Spleen (tissue), 11 donors: ENCODE results near the gene GPNMB. TPM values are rescaled to one million over a fixed set of nuclear protein-coding genes. Genes with fewer than 3 reads are reported as not detected.
A peak's percentile ranks its signal among the peaks of the same experiment; 100 is the strongest.

Experiments
- DNase-seq: peaks from one replicate; pipeline ENCODE4 v3.0.0-alpha.2; 2020
- H3K27ac ChIP-seq, 8 donors: fragments of 200-600 bp; sonication (generic) in 7 of 8; 1 replicate in 4 of 8; 2 replicates in 4 of 8; pipeline versions ENCODE4 v1.5.0 to v1.8.0; 2016 to 2021; ENCODE audit warnings: inconsistent platforms in 4 of 8, mild to moderate bottlenecking in 4 of 8, moderate library complexity in 1 of 8
- H3K27me3 ChIP-seq, 7 donors: fragments of 200-600 bp; sonication (generic) in 6 of 7; replicated peaks in 1 of 7; 1 replicate in 4 of 7; 2 replicates in 3 of 7; pipeline versions ENCODE4 v1.5.0 to v1.8.0; 2016 to 2021; ENCODE audit warnings: inconsistent platforms in 3 of 7, mild to moderate bottlenecking in 1 of 7
- H3K36me3 ChIP-seq, 6 donors: fragments of 200-600 bp; sonication (generic) in 5 of 6; 1 replicate in 4 of 6; 2 replicates in 2 of 6; pipeline versions ENCODE4 v1.5.0 to v1.8.0; 2016 to 2021; ENCODE audit warnings: inconsistent platforms in 2 of 6
- H3K4me1 ChIP-seq, 6 donors: fragments of 200-600 bp; sonication (generic) in 5 of 6; 1 replicate in 3 of 6; 2 replicates in 3 of 6; pipeline versions ENCODE4 v1.5.0 to v1.8.0; 2016 to 2021; ENCODE audit warnings: inconsistent platforms in 3 of 6
- H3K4me3 ChIP-seq, 8 donors: fragments of 200-600 bp; sonication (generic) in 7 of 8; 1 replicate in 4 of 8; 2 replicates in 4 of 8; pipeline versions ENCODE4 v1.5.0 to v1.8.0; 2016 to 2021; ENCODE audit warnings: inconsistent platforms in 4 of 8, mild to moderate bottlenecking in 4 of 8, moderate library complexity in 2 of 8
- H3K9me3 ChIP-seq, 8 donors: fragments of 200-600 bp; sonication (generic) in 7 of 8; 1 replicate in 4 of 8; 2 replicates in 4 of 8; pipeline versions ENCODE4 v1.5.0 to v1.8.0; 2016 to 2021; ENCODE audit warnings: inconsistent platforms in 4 of 8
- CTCF ChIP-seq, 11 experiments: fragments of 200-600 bp in 7 of 11; fragments of 450-650 bp in 4 of 11; sonication (generic) in 4 of 11; IDR thresholded peaks in 8 of 11; conservative IDR thresholded peaks in 3 of 11; 1 replicate in 7 of 11; 2 replicates in 4 of 11; pipeline versions ENCODE4 v1.4.0 to v1.8.0; 2016 to 2021; ENCODE audit warnings: antibody characterized with exemption in 11 of 11, inconsistent platforms in 4 of 11, mild to moderate bottlenecking in 1 of 11
- POLR2A ChIP-seq, 3 donors: fragments of 450-650 bp; IDR thresholded peaks; one replicate each; pipeline ENCODE4 v1.5.1; 2017; ENCODE audit warnings: antibody characterized with exemption in 3 of 3, mild to moderate bottlenecking in 1 of 3
- POLR2AphosphoS5 ChIP-seq, 3 donors: sonication (generic); formaldehyde crosslinking; IDR thresholded peaks; one replicate each; pipeline ENCODE4 v1.5.1; 2017; ENCODE audit warnings: antibody characterized with exemption in 3 of 3
- WGBS, 5 donors: extraction: QIAGEN DNeasy Blood & Tissue Kit in 3 of 5; methylation state at CpG; one replicate each; pipeline versions ENCODE4 v1.1.5 to v1.1.7; 2013 to 2018; 5-methylcytosine and 5-hydroxymethylcytosine counted together
- intact Hi-C: fragments of 100-400 bp; cut with DNase I; formaldehyde crosslinking; loops from one replicate; pipeline ENCODE4 v1.15.0; 2023; ENCODE audit warnings: low total_unique reads
- polyA plus RNA-seq, 3 donors: library from polyadenylated mRNA; stranded (reverse); fragments of 200-250 nt; gene quantifications; one replicate each; pipeline ENCODE4 v1.2.1, GENCODE V29; 2013
- total RNA-seq, 7 donors: library from RNA; depleted of rRNA in 3 of 7; stranded (reverse); fragments of >200 nt in 3 of 7; fragmentation: NEBNext Ultra II Directional in 4 of 7; extraction: Animal tissue kit (Norgen Biotek cat#: 25700) in 4 of 7; gene quantifications; one replicate each; pipeline versions ENCODE4 v1.1.0 to v1.2.1, GENCODE V29; 2016 to 2021
- donor health status: healthy with polysubstance abuse.
- donor health status: DM: no; HTN: no; CAD: no; lungs with moderate emphysema.
- donor health status: DM: no; HTN: no; CAD: no.
- donor health status: Bipolar disorder and iron deficiency.
- donor health status: healthy.
- donor health status: DM: no; HTN: no; CAD: no.
- donor health status: DM: yes; HTN: yes; CAD: no.

Gene GPNMB
- total and polyA plus RNA-seq, 10 donors = 8.8 to 64.8 (median 28.9) TPM

GRCh38 chr7:23239698-23240097 lies 6.9 kb upstream of the GPNMB start:
- H3K9me3 ChIP-seq = no peaks in the 10 kb centered on the region
- H3K4me1 ChIP-seq = peaks cover 0 to 3% (median 0%) of the 10 kb centered on the region in 6 donors
- no peak for TF ChIP-seq CTCF (IDR thresholded peaks at IDR 0.05 in 8 of 11, conservative IDR thresholded peaks at IDR 0.05 in 3 of 11)
- no peak for TF ChIP-seq POLR2A (IDR thresholded peaks at IDR 0.05)
- no peak for TF ChIP-seq POLR2AphosphoS5 (IDR thresholded peaks at IDR 0.05)
- H3K4me3 ChIP-seq = no peak overlapping the region
- WGBS, 5 donors = 80 to 94% (median 83%) methylated on average over 5 of the region's 5 CpGs
- intact Hi-C loops = no loop called here
- H3K27me3 ChIP-seq = no peaks in the 10 kb centered on the region
- no peak for DNase-seq
- no peaks in the 10 kb centered on the region for H3K36me3 ChIP-seq
- no peak overlapping the region for H3K27ac ChIP-seq

- Histone ChIP-seq H3K36me3 (no peaks in the 10 kb centered on the region), H3K4me1 (peaks cover 0 to 7% (median 2%) of the 10 kb centered on the region in 6 donors), H3K9me3 (no peaks in the 10 kb centered on the region), H3K27ac (no peak overlapping the region), H3K27me3 (peaks cover 0 to 10% (median 6%) of the 10 kb centered on the region in 7 donors), H3K4me3 (no peak overlapping the region)
- WGBS, 5 donors = 47 to 71% (median 62%) methylated on average over 3 of the region's 3 CpGs
- intact Hi-C loops = no loop called here
- no peak for DNase-seq
- TF ChIP-seq CTCF (IDR thresholded peaks at IDR 0.05 in 8 of 11, conservative IDR thresholded peaks at IDR 0.05 in 3 of 11) (no peak), POLR2A (IDR thresholded peaks at IDR 0.05) (no peak), POLR2AphosphoS5 (IDR thresholded peaks at IDR 0.05) (no peak)
Measured at GRCh38 chr7:23242321-23242720, 4.3 kb upstream of the GPNMB start.

- Histone ChIP-seq H3K36me3 (no peaks in the 10 kb centered on the region), H3K27ac (no peak overlapping the region), H3K4me3 (no peak overlapping the region), H3K9me3 (no peaks in the 10 kb centered on the region), H3K27me3 (peaks cover 0 to 16% (median 10%) of the 10 kb centered on the region in 7 donors), H3K4me1 (peaks cover 0 to 13% (median 8%) of the 10 kb centered on the region in 6 donors)
- 75 to 85% (median 80%) methylated on average over 4 of the region's 4 CpGs for WGBS, 5 donors
- TF ChIP-seq POLR2A (IDR thresholded peaks at IDR 0.05) (no peak), POLR2AphosphoS5 (IDR thresholded peaks at IDR 0.05) (no peak), CTCF (IDR thresholded peaks at IDR 0.05 in 8 of 11, conservative IDR thresholded peaks at IDR 0.05 in 3 of 11) (no peak)
- no peak for DNase-seq
- intact Hi-C loops = no loop called here
Measured at GRCh38 chr7:23242935-23243334, 3.6 kb upstream of the GPNMB start.

GRCh38 chr7:23247046-23247602 lies 549 bp downstream of the GPNMB start:
- H3K27ac ChIP-seq = peak overlapping the region in 5 of 8 donors; percentile 11 to 77 (median 63)

More at GRCh38 chr7:23247046-23247602, 549 bp downstream of the GPNMB start:
- peaks cover 0 to 50% (median 16%) of the 10 kb centered on the region in 7 donors for H3K27me3 ChIP-seq
- no peaks in the 10 kb centered on the region for H3K36me3 ChIP-seq
- peaks cover 0 to 21% (median 13%) of the 10 kb centered on the region in 6 donors for H3K4me1 ChIP-seq
- H3K4me3 ChIP-seq = peak overlapping the region in 7 of 8 donors; percentile 19 to 67 (median 36)
- intact Hi-C loops = no loop called here
- DNase-seq = no peak
- TF ChIP-seq POLR2A (IDR thresholded peaks at IDR 0.05) (no peak), CTCF (IDR thresholded peaks at IDR 0.05 in 8 of 11, conservative IDR thresholded peaks at IDR 0.05 in 3 of 11) (no peak)
- WGBS, 5 donors = 65 to 84% (median 82%) methylated on average over 6 of the region's 6 CpGs
- H3K9me3 ChIP-seq = peaks cover 0 to 8% (median 0%) of the 10 kb centered on the region in 8 donors
